GM18868 (cell line): ENCODE measurements around the gene SPRN.
"Not testable (repeated sequence)": the region's sequence is repeated elsewhere in the genome, so short reads cannot be mapped to it uniquely, and the experiment has no call there.

Experiments used
- ATAC-seq: cut with Tn5 transposase; IDR thresholded peaks from one replicate; pipeline ENCODE4 v1.9.1; 2021; ENCODE audit warnings: mild to moderate bottlenecking, moderate library complexity; ENCODE audit not compliant: unreplicated experiment

Gene SPRN

DNA sequence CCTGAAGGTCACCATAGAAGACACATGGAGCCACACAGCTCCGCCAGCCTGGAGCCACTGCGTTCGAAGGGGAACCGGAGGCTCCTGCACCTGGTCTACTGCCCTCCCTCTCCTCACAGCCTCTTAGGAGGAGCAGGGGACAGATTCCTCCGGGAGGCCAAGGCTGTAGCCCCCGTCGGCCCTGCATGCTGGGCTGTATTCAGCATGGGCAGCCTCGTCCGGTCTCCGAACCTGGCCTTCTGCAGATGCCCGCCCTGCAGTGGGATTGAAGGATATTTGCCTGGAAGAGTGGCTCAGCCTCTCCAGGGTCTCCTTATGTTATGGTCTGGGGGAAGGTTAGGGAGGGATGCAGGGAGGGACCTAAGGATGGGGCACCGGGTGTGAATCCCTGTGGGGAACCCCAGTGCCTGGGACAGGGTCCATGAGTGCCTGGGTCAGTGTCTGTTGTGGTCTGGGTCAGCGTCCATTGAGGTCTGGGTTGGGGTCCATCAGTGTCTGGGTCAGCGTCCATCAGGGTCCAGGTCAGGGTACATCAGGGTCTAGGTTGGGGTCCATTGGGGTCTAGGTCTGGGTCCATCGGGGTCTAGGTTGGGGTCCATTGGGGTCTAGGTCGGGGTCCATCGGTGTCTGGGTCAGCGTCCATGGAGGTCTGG lies 16.3 kb upstream of the SPRN start:
- no peak for ATAC-seq

DNA sequence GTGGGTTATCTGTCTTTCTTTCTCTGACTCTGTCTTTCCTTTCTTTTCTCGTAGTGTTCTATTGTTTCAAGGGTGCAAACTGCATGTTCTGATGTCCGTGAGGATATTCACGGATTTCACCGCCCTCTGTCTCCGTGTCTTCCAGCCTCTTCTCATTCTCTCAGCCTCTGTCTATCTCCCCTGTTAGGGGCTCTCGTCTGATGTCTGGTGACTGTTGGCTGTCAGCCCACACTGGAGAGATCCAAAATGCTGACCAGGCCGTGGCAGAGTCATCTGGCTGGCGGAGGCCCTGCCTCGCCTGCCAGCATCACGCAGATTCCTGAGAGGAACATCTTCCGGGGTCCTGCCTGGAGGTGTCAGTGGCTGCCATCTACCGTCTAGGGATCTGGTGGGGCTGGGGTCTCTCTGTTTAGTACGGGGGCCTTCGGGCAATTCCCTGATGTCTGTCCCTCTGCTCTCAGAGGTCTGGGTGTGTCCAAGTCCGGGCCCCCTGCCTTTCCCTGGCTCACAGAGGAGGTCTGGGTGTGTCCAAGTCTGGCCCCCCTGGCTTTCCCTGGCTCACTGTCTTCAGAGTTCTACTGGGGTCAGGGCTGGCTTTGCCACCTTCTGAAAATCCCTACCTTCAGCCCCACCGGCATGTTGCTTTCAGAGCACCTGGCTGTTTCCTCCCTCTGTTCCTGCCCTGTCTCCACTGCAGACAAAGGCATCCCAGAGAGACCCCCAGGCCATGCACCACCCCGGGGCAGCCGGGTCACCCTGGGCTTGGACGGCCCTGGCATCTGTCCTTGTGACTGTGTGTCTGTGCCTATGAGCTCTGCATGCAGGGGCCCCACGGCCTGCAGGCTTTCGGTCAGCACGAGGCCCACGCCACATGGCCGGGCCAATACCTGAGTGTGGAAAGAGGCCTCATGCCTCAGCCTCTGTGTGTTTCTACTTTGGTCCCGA lies 15.4 kb upstream of the SPRN start:
- ATAC-seq: no peak

DNA sequence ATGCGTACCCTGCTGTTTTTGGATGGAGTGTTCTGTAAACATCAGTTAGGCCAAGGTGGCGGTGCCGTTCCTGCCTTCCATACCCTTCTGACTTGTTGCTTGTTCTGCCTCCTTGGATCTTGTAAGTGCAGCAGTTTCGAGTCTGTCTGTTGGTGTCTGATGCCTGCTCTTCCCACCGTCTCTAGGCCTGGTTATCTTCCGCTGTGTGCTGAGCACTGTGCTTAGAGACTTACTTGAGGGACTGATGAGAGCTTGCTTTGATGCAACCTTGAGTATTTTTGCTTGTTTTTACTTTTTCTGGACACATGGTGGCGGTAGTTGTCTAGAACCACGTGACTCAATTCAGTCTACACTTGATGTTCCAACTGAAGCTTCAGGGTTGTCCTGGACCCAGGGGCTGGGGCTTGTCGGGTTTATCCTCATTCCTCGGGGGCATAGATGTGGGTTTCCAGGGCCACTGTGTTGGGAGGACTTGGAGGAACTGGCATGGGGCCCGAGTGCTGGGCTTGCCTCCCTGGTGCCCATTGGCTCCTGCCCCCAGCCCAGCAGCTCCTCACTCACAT lies 14.4 kb upstream of the SPRN start:
- ATAC-seq: no peak

DNA sequence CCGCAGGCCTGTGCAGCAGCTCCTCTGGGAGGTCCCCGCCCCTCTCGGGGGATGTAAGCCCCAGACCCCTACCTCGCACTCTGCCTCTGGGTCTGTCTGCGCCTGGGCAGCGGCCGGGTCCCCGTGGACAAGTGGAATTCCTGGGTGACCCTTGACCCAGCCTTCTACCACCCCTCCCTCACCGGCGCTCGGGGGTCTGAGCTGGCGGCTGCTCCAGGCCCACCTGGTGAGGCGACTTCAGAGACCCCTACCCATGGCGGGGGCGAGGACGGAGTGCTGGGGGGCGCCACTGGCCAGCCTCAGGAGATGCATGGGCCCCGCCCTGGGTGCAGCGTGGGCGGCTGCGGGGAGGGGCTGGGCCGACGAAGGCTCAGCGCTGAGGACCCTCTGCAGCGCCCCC lies 8.4 kb upstream of the SPRN start:
- ATAC-seq: not testable (repeated sequence)

DNA sequence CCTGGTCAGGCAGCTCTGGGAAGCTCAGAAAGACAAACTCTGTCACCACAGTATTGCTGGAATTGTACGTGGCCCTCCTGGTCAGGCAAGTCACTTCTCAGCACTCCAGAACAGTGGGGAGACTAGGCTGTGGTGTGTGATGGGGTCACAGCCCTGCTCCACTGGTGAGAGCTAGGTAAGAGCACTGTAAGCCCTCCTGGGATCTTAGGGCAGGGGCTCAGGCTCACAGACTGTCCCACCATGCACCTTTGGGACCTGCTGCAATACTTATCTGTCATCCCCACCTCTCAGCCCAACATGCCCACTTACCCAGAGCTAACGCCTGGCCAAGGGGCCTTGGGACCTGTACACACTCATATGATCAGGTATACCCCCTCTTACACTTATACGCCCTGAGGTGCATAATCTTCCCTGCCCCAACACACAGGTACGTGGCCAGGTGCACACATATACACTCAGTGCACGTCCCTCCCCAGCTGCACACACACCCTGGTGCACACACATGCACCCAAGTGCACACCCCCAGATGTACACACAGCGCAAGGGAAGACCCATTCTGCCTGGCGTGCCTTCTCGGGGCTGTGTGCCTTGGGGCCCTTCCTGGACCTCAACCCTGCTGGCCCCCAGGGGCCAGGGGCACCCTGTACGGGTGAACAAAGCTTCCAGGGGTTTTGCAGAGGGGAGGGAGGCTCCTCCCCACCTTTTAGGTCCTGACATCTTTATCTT lies 7.6 kb upstream of the SPRN start:
- ATAC-seq: not testable (repeated sequence)

DNA sequence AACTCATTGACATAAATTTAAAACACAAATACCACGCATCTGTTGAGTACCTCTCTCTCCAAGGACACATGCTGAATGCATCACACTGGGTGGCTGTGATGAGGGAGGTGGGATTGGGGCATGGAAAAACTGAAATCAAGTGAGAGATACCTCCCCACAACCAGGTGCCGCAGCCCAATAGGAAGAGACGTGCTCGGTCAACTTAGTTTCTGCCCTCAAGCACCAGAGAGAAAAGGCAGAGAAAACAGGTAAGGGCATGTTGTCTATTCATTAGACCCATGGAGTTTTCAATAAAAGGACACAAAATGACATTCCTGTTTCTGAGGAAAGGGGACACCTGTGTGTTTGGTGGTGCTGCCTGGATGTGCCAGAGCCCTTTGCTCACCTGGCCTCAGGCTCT lies 5.1 kb upstream of the SPRN start:
- ATAC-seq: not testable (repeated sequence)

DNA sequence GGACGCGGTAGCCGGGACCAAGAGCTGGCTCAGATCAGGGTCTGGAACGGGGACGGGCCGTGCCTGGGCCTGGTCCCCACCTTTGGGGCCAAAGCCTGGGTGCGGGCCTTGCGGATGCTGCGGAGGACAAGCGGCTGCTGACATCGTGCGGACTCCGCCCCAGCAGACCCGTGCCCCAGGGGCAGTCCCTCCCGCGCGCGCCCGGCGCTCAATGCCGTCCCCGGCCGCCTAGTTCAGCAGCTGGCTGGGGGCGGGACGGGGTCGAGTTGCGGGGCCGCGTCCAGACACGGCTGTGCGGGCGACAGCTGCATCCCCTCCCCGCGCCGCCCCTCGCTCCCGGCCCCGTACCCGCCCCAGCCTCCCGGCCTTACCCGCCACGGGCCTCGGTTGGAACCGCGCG lies 323 bp downstream of the SPRN start:
- not testable (repeated sequence) for ATAC-seq

DNA sequence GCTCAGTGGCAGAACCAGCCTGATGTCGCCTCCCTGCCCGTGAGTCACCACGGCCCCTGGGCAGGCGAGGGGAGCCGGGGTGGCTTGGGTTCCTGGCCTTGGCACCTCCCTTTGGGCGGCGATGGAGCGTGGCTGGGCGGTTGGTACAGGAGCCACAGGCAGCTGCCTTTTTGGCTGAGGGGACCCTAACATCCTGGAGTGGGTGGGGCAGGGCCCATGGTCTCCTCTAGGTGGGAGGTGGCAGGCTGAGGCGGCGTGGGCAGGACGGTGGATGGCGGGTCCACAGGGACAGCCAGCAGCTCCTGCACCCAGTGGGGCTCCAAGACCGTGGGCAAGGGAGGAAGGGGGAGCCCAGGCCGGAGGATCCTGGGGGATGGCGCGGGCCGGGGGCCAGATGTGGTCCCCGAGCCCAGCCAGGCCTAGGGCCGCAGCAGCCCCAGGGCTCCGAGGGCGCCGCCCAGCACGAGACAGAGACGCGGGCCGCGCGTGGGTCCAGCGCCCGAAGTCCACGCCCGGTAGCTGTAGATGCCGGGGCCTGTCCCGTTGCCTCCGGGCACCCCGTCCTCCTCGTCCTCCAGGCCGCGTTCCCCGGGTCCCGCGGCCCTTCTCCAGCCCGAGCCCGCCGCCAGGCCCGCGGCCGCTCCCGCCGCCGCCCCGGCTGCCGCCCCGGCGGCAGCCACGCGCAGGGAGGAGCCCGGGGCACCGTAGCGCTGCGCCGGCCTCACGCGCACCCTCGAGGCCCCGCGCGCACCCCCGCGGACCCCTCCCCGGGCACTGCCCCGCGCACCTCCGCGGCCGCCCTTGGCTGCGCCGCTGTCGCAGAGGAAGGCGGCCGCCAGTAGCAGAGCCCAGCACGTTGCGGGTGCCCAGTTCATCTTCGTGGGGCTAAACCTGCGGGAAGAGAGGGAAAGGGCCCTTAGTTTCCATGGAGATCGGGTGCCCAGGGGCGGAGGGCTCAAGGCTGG lies 1.3 kb downstream of the SPRN start:
- ATAC-seq: no peak

DNA sequence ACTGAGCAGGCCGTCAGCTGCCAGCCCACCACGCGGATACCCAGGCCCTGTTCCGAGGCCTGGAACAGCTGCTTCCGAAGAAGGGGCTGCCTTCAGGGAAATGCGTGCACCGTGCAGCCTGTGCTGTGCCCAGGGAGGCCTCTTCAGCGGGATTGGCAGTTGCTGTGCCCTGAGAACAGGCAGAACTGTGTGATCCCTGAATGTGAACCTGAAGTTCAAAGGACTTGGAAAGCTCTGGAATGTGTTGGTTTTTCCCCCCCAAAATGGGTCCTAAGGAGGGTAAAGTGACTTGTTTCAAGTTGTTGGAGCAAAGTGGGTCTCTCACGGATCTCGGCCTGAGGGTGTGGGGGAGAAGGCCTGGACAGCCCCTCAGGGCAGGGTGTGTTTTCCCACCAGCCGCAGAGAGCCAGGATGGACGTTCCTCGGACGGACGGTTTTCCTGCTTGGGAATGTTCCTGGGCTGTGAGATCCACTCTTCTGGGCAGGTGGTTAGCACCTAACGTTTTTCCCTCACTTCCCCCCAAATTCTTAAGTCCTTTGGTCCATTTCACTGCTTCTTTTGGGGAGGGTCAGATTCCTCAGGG lies 2.1 kb downstream of the SPRN start:
- ATAC-seq: no peak

DNA sequence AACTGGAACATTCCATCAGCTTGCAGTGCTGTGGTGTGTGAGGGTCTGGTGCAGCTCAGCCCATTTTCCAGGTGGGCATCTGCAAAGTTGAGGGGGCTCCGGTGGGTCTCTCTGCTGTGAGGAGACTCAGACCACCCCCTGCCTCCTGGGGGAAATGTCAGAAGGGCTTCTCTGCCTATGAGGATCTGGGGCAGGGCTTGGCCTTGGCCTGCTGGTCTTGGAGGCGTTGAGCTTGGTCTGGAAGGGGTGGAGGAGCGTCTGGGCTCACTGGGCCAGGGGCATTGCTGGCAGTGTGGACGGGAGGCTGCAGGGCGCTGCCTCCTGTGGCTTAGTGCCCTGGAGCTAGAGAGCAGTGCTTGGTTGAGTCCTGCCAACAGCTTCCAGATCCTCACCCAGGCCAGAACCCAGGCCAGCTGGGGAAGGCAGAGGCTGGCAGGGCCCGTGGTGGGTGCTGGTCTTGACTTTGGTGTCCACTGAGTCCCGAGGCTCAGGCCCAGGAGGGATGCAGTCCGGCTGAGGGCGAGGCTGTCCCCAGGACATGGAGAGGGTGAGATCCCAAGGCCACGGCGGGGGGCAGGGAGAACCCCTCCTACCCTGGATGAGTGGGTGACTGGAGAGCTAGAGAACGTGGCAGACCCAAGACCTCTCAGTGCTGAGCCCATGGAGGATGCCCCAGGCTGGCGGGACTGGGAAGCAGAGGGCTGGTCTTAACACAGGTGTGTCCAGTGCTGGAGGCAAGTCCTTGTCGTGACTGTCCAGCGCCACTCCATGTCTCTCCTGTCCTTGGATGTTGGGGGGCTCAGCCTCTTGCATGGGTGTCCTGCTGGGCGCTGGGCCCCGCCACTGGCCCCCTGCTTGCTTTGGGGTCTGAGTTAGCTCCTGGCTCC lies 2.8 kb downstream of the SPRN start:
- ATAC-seq: no peak

DNA sequence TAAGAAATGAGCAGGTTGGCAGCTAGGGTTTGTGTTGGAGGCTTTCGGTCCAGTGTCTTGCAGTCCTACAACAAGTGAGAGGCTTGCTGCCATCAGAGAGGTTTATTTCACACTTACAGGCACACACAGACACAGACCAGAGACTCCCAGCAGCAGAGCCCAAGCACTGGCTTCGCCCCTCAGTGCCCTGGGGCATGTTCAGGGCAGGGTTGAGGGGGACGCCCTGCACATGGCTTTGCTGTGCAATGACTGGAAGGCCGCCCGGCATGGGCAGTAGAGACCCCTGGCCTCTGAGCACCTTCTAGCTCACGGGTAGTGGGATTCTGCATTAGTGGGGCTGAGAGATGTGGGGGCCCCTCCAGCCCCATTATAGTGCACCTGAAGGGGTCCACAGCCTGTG lies 3.8 kb downstream of the SPRN start:
- no peak for ATAC-seq

DNA sequence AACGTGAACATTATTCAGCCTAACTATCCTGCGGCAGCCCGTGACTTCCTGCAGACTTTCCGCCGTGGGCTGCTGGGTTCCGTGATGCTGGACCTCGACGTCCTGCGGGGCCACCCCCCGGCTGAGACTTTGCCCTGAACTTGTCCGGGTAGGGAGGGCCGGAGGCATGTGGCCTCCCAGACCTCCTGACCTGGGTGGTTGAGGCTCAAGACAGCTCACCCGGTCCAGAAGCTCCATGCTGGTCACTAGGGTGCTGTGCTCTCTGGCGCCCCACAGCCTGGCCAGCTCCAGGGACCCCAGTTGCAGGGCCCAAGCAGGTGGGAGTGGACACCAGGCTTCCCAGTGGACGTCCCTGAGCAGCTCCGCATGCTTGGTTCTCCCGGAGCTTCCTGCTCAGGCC lies 4.4 kb downstream of the SPRN start:
- ATAC-seq: no peak

DNA sequence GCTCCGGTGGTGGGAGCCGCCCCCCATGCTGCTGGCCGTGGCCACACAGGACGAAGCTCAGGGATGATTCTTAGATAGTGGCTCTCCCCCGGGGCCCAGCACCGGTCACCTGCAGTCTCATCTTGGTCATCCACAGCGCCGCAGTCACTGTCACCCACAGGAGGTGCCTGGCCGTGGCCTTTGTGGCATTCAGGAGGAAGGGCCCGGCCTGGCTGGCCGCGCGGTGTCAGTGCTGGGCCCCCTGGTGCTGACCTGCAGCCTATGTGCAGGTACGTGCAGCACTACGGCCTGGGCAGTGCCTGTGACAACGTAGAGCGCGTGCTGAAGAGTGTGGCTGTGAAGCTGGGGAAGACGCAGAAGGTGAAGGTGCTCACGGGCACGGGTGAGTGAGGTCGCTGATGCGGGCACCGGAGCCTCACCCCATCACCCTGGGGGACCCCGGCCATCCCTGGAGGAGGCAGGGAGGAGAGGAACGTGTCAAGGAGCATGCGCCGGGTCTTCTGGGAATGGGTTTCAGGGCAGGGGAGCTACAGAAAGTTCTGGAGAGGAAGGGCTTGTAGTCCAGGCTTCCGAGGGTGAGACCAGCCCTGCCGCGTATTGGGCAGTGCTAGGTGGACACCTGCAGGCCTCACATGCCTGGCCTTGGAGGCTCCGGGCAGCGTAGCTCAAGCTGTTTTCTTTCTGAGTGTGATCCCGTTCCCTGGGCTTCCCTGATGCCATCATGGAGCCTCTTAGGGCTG lies 5.0 kb downstream of the SPRN start:
- no peak for ATAC-seq

DNA sequence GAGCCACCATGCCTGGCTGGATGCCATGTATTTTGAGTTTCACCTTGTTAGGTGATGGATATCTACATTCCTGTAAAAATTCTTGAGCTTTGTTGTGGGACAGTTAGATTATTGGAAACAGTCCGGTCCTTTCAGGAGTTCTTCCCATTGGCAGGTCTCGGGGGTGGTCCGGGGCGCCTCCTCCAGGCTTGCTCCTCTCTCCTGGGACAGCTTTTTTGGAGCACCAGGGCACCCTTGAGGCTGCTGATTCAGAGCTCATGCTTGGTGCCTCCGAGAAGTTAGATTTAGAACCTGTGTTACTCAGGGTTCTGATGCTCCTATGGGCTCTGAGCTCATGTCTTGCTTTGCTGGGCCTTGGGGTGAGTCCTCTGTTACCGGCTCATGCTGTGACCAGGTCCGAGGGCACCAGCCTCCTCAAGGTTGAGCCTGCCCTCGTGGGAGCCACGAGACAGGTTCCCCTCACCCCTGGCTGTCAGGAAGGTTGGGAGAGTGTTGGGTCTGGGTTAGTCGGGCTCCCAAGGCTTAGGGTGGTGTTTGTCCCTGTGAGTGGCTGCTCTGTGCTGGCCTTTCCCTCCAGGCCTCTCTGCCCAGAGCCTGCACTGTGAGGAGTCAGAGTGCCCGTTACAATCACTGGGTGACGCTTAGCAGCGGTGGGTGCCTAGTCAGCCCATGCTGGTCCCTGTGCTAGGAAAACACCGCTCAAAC lies 6.0 kb downstream of the SPRN start:
- ATAC-seq: no peak

DNA sequence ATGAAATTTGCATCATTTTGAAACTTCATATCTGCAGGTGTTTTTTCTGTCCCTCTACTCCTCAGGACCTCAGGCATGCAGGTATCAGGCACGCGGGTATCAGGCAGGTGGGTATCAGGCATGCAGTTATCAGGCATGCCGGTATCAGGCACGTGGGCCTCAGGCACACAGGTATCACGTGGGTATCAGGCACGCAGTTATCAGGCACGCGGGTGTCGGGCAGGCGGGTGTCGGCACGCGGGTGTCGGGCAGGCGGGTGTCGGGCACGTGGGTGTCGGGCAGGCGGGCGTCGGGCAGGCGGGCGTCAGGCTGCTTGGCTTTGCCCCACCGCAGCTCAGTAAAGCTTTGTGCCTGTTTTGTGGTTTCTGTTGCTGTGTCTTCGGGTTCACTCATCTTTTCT lies 8.7 kb downstream of the SPRN start:
- ATAC-seq: no peak

DNA sequence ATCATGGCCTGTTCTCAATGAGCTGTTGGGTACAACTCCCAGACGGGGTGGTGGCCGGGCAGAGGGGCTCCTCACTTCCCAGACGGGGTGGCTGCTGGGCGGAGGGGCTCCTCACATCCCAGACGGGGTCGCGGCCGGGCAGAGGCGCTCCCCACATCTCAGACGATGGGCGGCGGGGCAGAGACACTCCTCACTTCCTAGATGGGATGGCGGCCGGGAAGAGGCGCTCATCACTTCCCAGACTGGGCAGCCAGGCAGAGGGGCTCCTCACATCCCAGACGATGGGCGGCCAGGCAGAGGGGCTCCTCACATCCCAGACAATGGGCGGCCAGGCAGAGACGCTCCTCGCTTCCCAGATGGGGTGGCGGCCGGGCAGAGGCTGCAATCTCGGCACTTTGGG lies 10.0 kb downstream of the SPRN start:
- not testable (repeated sequence) for ATAC-seq

DNA sequence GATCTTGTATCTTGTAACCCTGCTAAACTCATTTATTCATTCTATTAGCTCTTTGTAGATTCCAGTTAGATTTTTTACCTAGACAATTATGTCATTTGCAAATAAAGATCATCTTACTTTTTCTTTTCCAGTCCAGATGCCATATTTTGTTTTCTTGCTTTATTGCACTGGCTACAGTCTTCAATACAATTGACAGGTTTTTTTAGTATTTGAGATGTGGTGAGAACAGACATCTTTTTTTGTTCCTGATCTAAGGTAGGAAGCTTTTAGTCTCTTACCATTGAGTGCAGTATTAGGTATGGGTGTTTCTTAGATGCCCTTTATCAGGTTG lies 12.1 kb downstream of the SPRN start:
- no peak for ATAC-seq
